GM18867 (cell line): Measurements from ENCODE around the gene CYP2F1.

Experiments
- ATAC-seq: cut with Tn5 transposase; IDR thresholded peaks from one replicate; pipeline ENCODE4 v1.9.1; 2021; ENCODE audit warnings: mild to moderate bottlenecking, moderate library complexity; ENCODE audit not compliant: unreplicated experiment

The CYP2F1 gene

GRCh38 chr19:41175801-41176777, 61.9 kb downstream of the CYP2F1 start:
- ATAC-seq = no peak
